Activated CD4-positive, alpha-beta T cell treated with anti-CD3 and anti-CD28 coated beads for 48 hours (primary cell): ENCODE data around the gene EVPL.
A peak's percentile ranks its signal among the peaks of the same experiment; 100 is the strongest.
"Not testable (repeated sequence)": the region's sequence is repeated elsewhere in the genome, so short reads cannot be mapped to it uniquely, and the experiment has no call there.

Source experiments
- DNase-seq: peaks from one replicate; pipeline ENCODE4 v3.0.0-alpha.2; 2020

EVPL gene

GRCh38 chr17:75996665-75997590, 30.2 kb downstream of the EVPL start:
- DNase-seq: peak; percentile 40

GRCh38 chr17:75995385-75995925, 31.7 kb downstream of the EVPL start:
- DNase-seq: no peak

- DNase-seq: no peak
These were observed 32.2 kb downstream of the EVPL start for GRCh38 chr17:75994802-75995370.

GRCh38 chr17:75991396-75991795, 35.7 kb downstream of the EVPL start:
- DNase-seq: no peak

DNA sequence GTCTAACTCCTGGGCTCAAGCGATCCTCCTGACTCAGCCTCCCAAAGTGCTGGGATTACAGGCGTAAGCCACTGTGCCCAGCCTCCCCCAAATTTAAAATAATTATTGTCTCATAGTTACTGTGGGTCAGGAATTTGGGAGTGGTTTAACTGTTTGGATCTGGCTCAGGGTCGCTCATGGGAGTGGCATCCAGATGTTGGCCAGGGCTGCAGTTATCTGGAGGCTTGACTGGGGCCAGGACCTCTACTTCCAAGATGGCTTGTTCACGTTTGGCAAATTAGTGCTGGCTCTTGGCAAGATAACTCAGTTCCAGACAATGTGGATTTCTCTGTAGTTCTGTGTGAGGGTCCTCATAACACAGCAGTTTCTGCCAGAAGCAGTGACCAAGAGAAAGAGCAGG, 40.1 kb downstream of the EVPL start:
- no peak for DNase-seq

GRCh38 chr17:75985986-75986385, 41.1 kb downstream of the EVPL start:
- no peak for DNase-seq

GRCh38 chr17:75983501-75984181, 43.5 kb downstream of the EVPL start:
- no peak for DNase-seq

GRCh38 chr17:75981019-75981615, 46.0 kb downstream of the EVPL start:
- no peak for DNase-seq

DNA sequence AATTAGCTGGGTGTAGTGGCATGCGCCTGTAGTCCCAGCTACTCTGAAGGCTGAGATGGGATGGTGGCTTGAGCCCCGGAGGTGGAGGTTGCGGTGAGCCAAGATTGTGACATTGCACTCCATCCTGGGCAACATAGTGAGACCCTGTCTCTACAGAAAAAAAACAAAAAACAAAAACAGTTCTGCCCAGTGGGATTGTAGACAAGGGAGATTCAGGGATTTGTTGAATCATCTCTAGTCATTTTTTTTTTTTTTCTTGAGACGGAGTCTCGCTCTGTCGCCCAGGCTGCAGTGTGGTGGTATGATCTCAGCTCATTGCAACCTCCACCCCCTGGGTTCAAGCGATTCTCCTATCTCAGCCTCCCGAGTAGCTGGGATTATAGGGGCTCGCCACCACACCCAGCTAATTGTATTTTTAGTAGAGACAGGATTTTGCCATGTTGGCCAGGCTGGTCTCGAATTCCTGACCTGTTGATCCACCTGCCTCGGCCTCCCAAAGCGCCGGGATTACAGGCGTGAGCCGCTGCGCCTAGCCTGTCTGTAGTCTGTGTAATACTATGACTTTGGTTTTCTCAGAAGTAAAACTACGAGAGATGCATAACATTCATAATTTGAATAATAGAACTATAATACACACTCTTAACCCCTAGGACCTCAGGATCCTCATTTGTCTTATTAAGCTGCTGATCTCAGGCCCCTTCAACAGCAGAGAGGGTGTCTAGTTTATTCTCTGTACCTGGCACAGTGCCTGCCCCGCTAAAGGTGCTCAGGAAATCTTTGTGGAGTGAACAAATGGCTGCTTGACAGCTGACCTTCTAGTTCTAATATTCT, 46.7 kb downstream of the EVPL start:
- DNase-seq: no peak

DNA sequence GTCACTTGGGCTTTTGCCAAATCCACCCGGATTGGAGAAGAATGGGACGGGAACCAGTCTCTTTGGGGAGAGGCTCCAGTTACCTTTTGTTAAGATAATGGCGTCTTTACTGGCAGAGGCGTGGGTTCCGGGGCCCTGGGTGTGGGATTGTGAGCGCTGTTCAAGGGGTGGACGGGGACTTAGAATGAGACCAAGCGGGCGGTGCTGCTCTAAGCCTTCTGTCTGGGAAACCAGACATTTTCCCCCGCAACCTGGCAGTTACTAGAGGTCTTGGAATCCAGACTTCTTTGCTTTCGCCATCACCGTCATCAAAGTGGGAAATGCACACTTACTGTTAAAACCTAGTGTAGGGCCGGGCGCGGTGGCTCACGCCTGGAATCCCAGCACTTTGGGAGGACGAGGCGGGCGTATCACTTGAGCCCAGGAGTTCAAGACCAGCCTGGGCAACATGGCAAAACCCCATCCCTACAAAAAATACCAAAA, 47.4 kb downstream of the EVPL start:
- no peak for DNase-seq

- peak; percentile 97 for DNase-seq
These were observed 48.0 kb downstream of the EVPL start, which contains the start of the genes ACOX1 and TEN1 for GRCh38 chr17:75978938-75979704. Gene ACOX1, minus strand, starts transcription at chr17:75979166. Its CDS starts 93 bp downstream, at chr17:75979073. Gene TEN1, plus strand, starts transcription at chr17:75979240. Its CDS starts 6,953 bp downstream, at chr17:75986193.

DNA sequence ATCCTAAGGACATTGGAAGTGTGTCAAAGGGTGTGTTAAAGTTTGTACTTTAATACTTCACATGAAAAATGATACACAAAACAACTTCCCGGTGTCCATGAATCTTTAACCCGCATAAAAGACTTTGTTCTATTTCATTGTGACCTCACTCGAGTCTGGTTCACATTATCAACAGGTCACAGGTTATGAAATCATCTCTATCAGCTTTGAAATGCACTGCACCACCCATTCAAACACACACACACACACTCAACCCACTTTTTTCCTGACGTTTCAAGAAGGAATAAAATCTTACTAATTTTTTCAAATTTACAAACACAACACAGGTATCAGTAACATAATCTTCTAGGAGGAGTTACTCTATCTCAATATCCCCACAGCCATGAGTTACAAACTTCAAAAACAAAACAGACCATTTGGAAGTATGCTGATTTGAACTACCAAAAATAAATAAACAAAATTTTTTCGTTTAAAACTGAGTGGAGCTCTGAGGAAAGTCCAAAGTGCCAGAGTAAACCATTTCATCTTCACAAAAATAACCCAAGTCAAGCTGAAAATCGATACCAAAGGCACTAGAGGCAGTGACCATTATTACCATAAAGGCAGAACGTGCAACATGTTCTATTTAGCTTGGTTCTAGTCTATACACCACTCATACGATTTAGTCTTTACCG, 50.8 kb downstream of the EVPL start:
- DNase-seq: no peak

DNA sequence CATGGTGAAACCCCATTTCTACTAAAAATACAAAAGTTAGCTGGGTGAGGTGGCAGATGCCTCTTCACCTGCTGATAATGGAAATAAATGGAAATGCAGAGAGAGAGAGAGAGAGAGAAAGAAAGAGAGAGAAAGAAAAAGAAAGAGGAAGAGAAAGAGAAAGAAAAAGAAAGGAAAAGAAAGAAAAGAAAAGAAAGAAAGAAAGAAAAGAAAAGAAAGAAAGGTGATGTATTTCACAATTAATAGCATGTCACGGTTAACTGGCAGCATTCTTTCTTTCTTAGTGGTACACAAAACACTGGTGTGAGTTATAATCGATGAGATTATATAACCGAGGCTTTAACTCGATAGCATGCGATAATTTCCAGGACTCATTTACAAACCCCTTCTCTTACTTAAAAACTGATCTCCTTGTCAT, 51.3 kb downstream of the EVPL start:
- no peak for DNase-seq

- not testable (repeated sequence) for DNase-seq
These were observed 51.9 kb downstream of the EVPL start for GRCh38 chr17:75975187-75975586.

- DNase-seq: no peak
These were observed 56.5 kb downstream of the EVPL start for GRCh38 chr17:75970626-75971025.

DNA sequence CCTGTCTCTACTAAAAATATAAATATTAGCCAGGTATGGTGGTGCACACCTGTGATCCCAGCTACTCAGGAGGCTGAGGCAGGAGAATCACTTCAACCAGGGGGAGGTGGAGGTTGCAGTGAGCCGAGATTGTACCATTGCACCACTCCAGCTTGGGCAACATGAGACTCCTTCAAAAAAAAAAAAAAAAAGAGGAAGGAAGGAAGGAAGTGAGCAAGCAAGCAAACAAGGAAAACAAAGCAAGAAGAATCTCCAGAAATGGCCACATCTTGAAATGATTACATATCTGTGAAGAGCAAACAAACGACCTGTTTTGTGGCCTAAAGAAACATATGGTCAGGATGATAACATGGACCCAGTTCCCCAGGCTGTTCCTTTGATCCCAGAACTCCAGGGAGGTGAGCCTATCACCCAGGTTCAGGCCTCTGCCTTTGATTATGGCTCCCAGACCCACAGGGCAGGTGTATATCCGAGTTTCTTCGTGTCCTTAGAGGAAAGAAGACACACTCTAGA, 57.0 kb downstream of the EVPL start:
- no peak for DNase-seq

- not testable (repeated sequence) for DNase-seq
These were observed 58.1 kb downstream of the EVPL start for GRCh38 chr17:75969044-75969443.

DNA sequence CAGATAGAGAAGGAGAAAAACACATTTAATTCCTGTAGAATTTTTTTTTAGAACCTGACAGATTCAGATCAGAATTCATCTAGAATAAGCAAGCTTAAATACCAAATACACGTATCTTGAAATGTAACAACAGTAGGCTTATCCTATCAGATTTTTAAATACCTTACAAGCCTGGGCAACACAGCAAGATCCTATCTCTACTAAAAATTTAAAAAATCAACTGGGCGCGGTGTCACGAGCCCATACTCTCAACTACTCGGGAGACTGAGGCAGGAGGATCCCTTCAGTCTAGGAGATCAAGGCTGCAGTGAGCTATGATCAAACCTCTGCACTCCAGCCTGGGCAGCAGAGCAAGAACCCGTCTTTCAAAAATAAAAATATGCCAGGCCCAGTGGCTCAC, 61.6 kb downstream of the EVPL start:
- DNase-seq: no peak

GRCh38 chr17:75959839-75960511, 67.1 kb downstream of the EVPL start:
- DNase-seq: no peak
